ENCODE results near the gene SLC24A3.

SLC24A3 gene

GRCh38 chr20:19742974-19743639, 530.7 kb downstream of the SLC24A3 start:
- Histone ChIP-seq H3K36me3 (ENCODE audit: control insufficient read depth in 2 of 2, insufficient read depth in 2 of 2, low read length in 2 of 2) (no peaks in the 10 kb centered on the region), H3K4me3 (ENCODE audit: low read length in 2 of 2) (no peak overlapping the region), H3K27ac (ENCODE audit: low read depth in 2 of 2, low read length in 2 of 2) (no peak overlapping the region), H3K4me1 (ENCODE audit: control insufficient read depth in 2 of 2, insufficient read depth in 2 of 2, low read length in 2 of 2) (peaks cover 6 to 8% of the 10 kb centered on the region in 2 donors), H3K9me3 (ENCODE audit: control insufficient read depth in 2 of 2, low read length in 2 of 2) (peaks cover 4 to 5% of the 10 kb centered on the region in 2 donors), H3K27me3 (ENCODE audit: control insufficient read depth in 2 of 2, insufficient read depth in 2 of 2, low read length in 2 of 2) (no peaks in the 10 kb centered on the region), H3K9ac (ENCODE audit: low read depth in 1 of 2, low read length in 2 of 2) (no peak overlapping the region)

- H3K9ac ChIP-seq (ENCODE audit: low read depth in 1 of 2, low read length in 2 of 2), result no peak overlapping the region
- no peak overlapping the region for H3K4me3 ChIP-seq (ENCODE audit: low read length in 2 of 2)
- H3K36me3 ChIP-seq (ENCODE audit: control insufficient read depth in 2 of 2, insufficient read depth in 2 of 2, low read length in 2 of 2), result no peaks in the 10 kb centered on the region
- no peak overlapping the region for H3K27ac ChIP-seq (ENCODE audit: low read depth in 2 of 2, low read length in 2 of 2)
- peaks cover 6 to 8% of the 10 kb centered on the region in 2 donors for H3K4me1 ChIP-seq (ENCODE audit: control insufficient read depth in 2 of 2, insufficient read depth in 2 of 2, low read length in 2 of 2)
- H3K27me3 ChIP-seq (ENCODE audit: control insufficient read depth in 2 of 2, insufficient read depth in 2 of 2, low read length in 2 of 2), result no peaks in the 10 kb centered on the region
- H3K9me3 ChIP-seq (ENCODE audit: control insufficient read depth in 2 of 2, low read length in 2 of 2), result peaks cover 4 to 5% of the 10 kb centered on the region in 2 donors
Measured at GRCh38 chr20:19743640-19743995, 531.2 kb downstream of the SLC24A3 start.

GRCh38 chr20:19745106-19745505, 532.7 kb downstream of the SLC24A3 start:
- Histone ChIP-seq H3K9me3 (ENCODE audit: control insufficient read depth in 2 of 2, low read length in 2 of 2) (peaks cover 4 to 5% of the 10 kb centered on the region in 2 donors), H3K27ac (ENCODE audit: low read depth in 2 of 2, low read length in 2 of 2) (no peak overlapping the region)

GRCh38 chr20:19745584-19745983, 533.1 kb downstream of the SLC24A3 start:
- Histone ChIP-seq H3K27ac (ENCODE audit: low read depth in 2 of 2, low read length in 2 of 2) (no peak overlapping the region), H3K36me3 (ENCODE audit: control insufficient read depth in 2 of 2, insufficient read depth in 2 of 2, low read length in 2 of 2) (no peaks in the 10 kb centered on the region), H3K9me3 (ENCODE audit: control insufficient read depth in 2 of 2, low read length in 2 of 2) (peaks cover 4 to 5% of the 10 kb centered on the region in 2 donors), H3K4me1 (ENCODE audit: control insufficient read depth in 2 of 2, insufficient read depth in 2 of 2, low read length in 2 of 2) (peaks cover 2 to 15% of the 10 kb centered on the region in 2 donors), H3K27me3 (ENCODE audit: control insufficient read depth in 2 of 2, insufficient read depth in 2 of 2, low read length in 2 of 2) (no peaks in the 10 kb centered on the region), H3K9ac (ENCODE audit: low read depth in 1 of 2, low read length in 2 of 2) (no peak overlapping the region), H3K4me3 (ENCODE audit: low read length in 2 of 2) (no peak overlapping the region)

More at GRCh38 chr20:19745106-19745505, 532.7 kb downstream of the SLC24A3 start:
- Histone ChIP-seq H3K4me3 (ENCODE audit: low read length in 2 of 2) (no peak overlapping the region), H3K27me3 (ENCODE audit: control insufficient read depth in 2 of 2, insufficient read depth in 2 of 2, low read length in 2 of 2) (no peaks in the 10 kb centered on the region), H3K9ac (ENCODE audit: low read depth in 1 of 2, low read length in 2 of 2) (no peak overlapping the region), H3K36me3 (ENCODE audit: control insufficient read depth in 2 of 2, insufficient read depth in 2 of 2, low read length in 2 of 2) (no peaks in the 10 kb centered on the region), H3K4me1 (ENCODE audit: control insufficient read depth in 2 of 2, insufficient read depth in 2 of 2, low read length in 2 of 2) (peaks cover 0 to 10% of the 10 kb centered on the region in 2 donors)

- Histone ChIP-seq H3K4me3 (ENCODE audit: low read length in 2 of 2) (no peak overlapping the region), H3K9ac (ENCODE audit: low read depth in 1 of 2, low read length in 2 of 2) (no peak overlapping the region), H3K9me3 (ENCODE audit: control insufficient read depth in 2 of 2, low read length in 2 of 2) (peaks cover 4 to 5% of the 10 kb centered on the region in 2 donors), H3K4me1 (ENCODE audit: control insufficient read depth in 2 of 2, insufficient read depth in 2 of 2, low read length in 2 of 2) (peaks cover 10 to 23% of the 10 kb centered on the region in 2 donors), H3K27ac (ENCODE audit: low read depth in 2 of 2, low read length in 2 of 2) (no peak overlapping the region), H3K27me3 (ENCODE audit: control insufficient read depth in 2 of 2, insufficient read depth in 2 of 2, low read length in 2 of 2) (no peaks in the 10 kb centered on the region), H3K36me3 (ENCODE audit: control insufficient read depth in 2 of 2, insufficient read depth in 2 of 2, low read length in 2 of 2) (no peaks in the 10 kb centered on the region)
Measured at GRCh38 chr20:19746396-19746795, 534.0 kb downstream of the SLC24A3 start.

DNA sequence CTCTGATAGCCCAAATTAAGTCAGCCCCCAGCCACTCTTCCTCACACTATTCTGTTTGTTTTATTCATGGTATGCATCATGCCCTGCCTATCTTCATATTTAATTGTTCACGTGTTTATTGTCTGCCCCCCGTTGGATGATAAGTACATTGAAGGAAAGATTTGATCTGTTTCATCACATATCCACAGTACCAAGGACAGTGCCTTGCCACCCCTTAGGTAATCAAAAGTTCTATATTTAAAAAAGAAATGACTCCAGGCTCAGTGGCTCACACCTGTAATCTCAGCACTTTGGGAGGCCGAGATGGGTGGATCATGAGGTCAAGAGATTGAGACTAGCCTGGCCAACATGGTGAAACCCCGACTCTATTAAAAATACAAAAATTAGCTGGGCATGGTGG, 535.5 kb downstream of the SLC24A3 start:
- Histone ChIP-seq H3K27ac (ENCODE audit: low read depth in 2 of 2, low read length in 2 of 2) (no peak overlapping the region), H3K27me3 (ENCODE audit: control insufficient read depth in 2 of 2, insufficient read depth in 2 of 2, low read length in 2 of 2) (no peaks in the 10 kb centered on the region), H3K36me3 (ENCODE audit: control insufficient read depth in 2 of 2, insufficient read depth in 2 of 2, low read length in 2 of 2) (no peaks in the 10 kb centered on the region), H3K9ac (ENCODE audit: low read depth in 1 of 2, low read length in 2 of 2) (no peak overlapping the region), H3K4me1 (ENCODE audit: control insufficient read depth in 2 of 2, insufficient read depth in 2 of 2, low read length in 2 of 2) (peaks cover 13 to 29% of the 10 kb centered on the region in 2 donors), H3K9me3 (ENCODE audit: control insufficient read depth in 2 of 2, low read length in 2 of 2) (peaks cover 4 to 5% of the 10 kb centered on the region in 2 donors), H3K4me3 (ENCODE audit: low read length in 2 of 2) (no peak overlapping the region)

- Histone ChIP-seq H3K9ac (ENCODE audit: low read depth in 1 of 2, low read length in 2 of 2) (no peak overlapping the region), H3K4me1 (ENCODE audit: control insufficient read depth in 2 of 2, insufficient read depth in 2 of 2, low read length in 2 of 2) (peaks cover 13 to 29% of the 10 kb centered on the region in 2 donors), H3K36me3 (ENCODE audit: control insufficient read depth in 2 of 2, insufficient read depth in 2 of 2, low read length in 2 of 2) (no peaks in the 10 kb centered on the region), H3K9me3 (ENCODE audit: control insufficient read depth in 2 of 2, low read length in 2 of 2) (peaks cover 4 to 5% of the 10 kb centered on the region in 2 donors), H3K27ac (ENCODE audit: low read depth in 2 of 2, low read length in 2 of 2) (no peak overlapping the region), H3K4me3 (ENCODE audit: low read length in 2 of 2) (no peak overlapping the region), H3K27me3 (ENCODE audit: control insufficient read depth in 2 of 2, insufficient read depth in 2 of 2, low read length in 2 of 2) (no peaks in the 10 kb centered on the region)
Measured at GRCh38 chr20:19748681-19749080, 536.2 kb downstream of the SLC24A3 start.

- no peak overlapping the region for H3K9ac ChIP-seq (ENCODE audit: low read depth in 1 of 2, low read length in 2 of 2)
- H3K9me3 ChIP-seq (ENCODE audit: control insufficient read depth in 2 of 2, low read length in 2 of 2), result peaks cover 4 to 5% of the 10 kb centered on the region in 2 donors
- no peaks in the 10 kb centered on the region for H3K27me3 ChIP-seq (ENCODE audit: control insufficient read depth in 2 of 2, insufficient read depth in 2 of 2, low read length in 2 of 2)
- H3K4me1 ChIP-seq (ENCODE audit: control insufficient read depth in 2 of 2, insufficient read depth in 2 of 2, low read length in 2 of 2), result peaks cover 13 to 29% of the 10 kb centered on the region in 2 donors
- H3K4me3 ChIP-seq (ENCODE audit: low read length in 2 of 2), result no peak overlapping the region
- no peaks in the 10 kb centered on the region for H3K36me3 ChIP-seq (ENCODE audit: control insufficient read depth in 2 of 2, insufficient read depth in 2 of 2, low read length in 2 of 2)
- H3K27ac ChIP-seq (ENCODE audit: low read depth in 2 of 2, low read length in 2 of 2), result peak overlapping the region in 1 of 2 donors; percentile 42
Measured at GRCh38 chr20:19749618-19750071, 537.2 kb downstream of the SLC24A3 start.

- Histone ChIP-seq H3K9me3 (ENCODE audit: control insufficient read depth in 2 of 2, low read length in 2 of 2) (peaks cover 4 to 5% of the 10 kb centered on the region in 2 donors), H3K4me1 (ENCODE audit: control insufficient read depth in 2 of 2, insufficient read depth in 2 of 2, low read length in 2 of 2) (peaks cover 13 to 29% of the 10 kb centered on the region in 2 donors), H3K36me3 (ENCODE audit: control insufficient read depth in 2 of 2, insufficient read depth in 2 of 2, low read length in 2 of 2) (no peaks in the 10 kb centered on the region), H3K9ac (ENCODE audit: low read depth in 1 of 2, low read length in 2 of 2) (peak overlapping the region in 1 of 2 donors; percentile 51), H3K4me3 (ENCODE audit: low read length in 2 of 2) (no peak overlapping the region), H3K27ac (ENCODE audit: low read depth in 2 of 2, low read length in 2 of 2) (peak overlapping the region; percentile 83 to 94), H3K27me3 (ENCODE audit: control insufficient read depth in 2 of 2, insufficient read depth in 2 of 2, low read length in 2 of 2) (no peaks in the 10 kb centered on the region)
Measured at GRCh38 chr20:19750101-19750606, 537.7 kb downstream of the SLC24A3 start.

DNA sequence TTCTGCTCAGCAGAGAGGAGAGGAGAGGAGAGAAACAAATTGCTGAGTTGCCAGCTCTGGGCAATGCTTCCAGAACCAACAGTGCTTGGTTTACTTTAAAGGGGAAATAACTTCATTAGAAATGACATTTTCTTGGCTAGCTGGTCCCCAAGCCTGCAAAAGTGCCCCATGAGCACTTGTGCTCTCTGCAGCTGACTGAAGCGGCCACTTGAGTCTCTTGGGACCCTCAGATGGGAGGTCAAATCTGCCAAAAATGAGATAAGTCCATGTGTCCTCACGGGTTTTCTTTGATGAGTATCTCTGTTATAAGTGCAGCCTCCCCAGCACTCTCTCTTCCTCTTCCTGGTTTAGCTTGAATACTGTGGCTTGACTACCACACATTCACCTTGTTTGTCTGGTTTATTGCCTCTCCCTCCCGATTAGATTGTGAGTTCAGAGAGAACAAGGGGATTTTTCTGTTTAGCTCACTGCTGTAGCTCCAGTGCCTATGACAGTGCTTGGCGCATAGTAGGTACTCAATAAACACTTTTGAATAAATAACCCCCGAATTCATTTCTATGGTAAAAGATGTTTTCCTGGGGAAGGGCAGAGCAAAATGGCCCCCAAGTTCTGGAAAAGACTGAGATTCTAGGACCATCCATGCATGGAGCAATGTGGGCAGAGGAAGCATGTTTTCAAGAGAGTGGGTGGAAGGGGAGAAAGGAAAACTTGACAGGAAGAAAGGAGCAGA, 538.6 kb downstream of the SLC24A3 start:
- Histone ChIP-seq H3K27ac (ENCODE audit: low read depth in 2 of 2, low read length in 2 of 2) (peak overlapping the region; percentile 83 to 94), H3K9me3 (ENCODE audit: control insufficient read depth in 2 of 2, low read length in 2 of 2) (no peaks in the 10 kb centered on the region), H3K36me3 (ENCODE audit: control insufficient read depth in 2 of 2, insufficient read depth in 2 of 2, low read length in 2 of 2) (no peaks in the 10 kb centered on the region), H3K27me3 (ENCODE audit: control insufficient read depth in 2 of 2, insufficient read depth in 2 of 2, low read length in 2 of 2) (no peaks in the 10 kb centered on the region), H3K4me1 (ENCODE audit: control insufficient read depth in 2 of 2, insufficient read depth in 2 of 2, low read length in 2 of 2) (peaks cover 13 to 29% of the 10 kb centered on the region in 2 donors), H3K9ac (ENCODE audit: low read depth in 1 of 2, low read length in 2 of 2) (peak overlapping the region in 1 of 2 donors; percentile 51), H3K4me3 (ENCODE audit: low read length in 2 of 2) (peak overlapping the region in 1 of 2 donors; percentile 55)
